ENCODE data around the gene PTK7.

The PTK7 gene

GRCh38 chr6:43089874-43090558, 13.9 kb downstream of the PTK7 start:
- no peaks in the 10 kb centered on the region for H3K27me3 ChIP-seq (ENCODE audit: insufficient read depth, low read length)
- H3K36me3 ChIP-seq (ENCODE audit: control insufficient read depth in 1 of 2, insufficient read depth in 2 of 2, low read length in 2 of 2) = peaks cover 0 to 3% of the 10 kb centered on the region in 2 experiments
- H3K9me3 ChIP-seq (ENCODE audit: insufficient read depth, low read depth, low read length) = no peaks in the 10 kb centered on the region
- WGBS (ENCODE audit: extremely low coverage, insufficient coverage, insufficient read length) = no CpG with 5 or more reads among the region's 8 CpGs
- H2BK120ac ChIP-seq (ENCODE audit: insufficient read depth, low read length, poor library complexity) = no peak overlapping the region
- H4K8ac ChIP-seq (ENCODE audit: low read depth, low read length) = peak overlapping the region; percentile 11
- H2BK5ac ChIP-seq (ENCODE audit: low read depth, low read length, poor library complexity) = peak overlapping the region; percentile 4
- peaks cover 9% of the 10 kb centered on the region for H3K79me1 ChIP-seq (ENCODE audit: low read length)
- no peak overlapping the region for H3K23ac ChIP-seq (ENCODE audit: low read length)
- peak overlapping the region; percentile 37 for H3K4me2 ChIP-seq (ENCODE audit: low read length)
- H3K4ac ChIP-seq (ENCODE audit: low read depth, low read length) = peak overlapping the region; percentile 42
- no peak overlapping the region for H2BK12ac ChIP-seq (ENCODE audit: low read length)
- H3K4me3 ChIP-seq (ENCODE audit: low read depth, low read length) = no peak overlapping the region
- H3K18ac ChIP-seq (ENCODE audit: low read length) = peak overlapping the region; percentile 73
- H3K9ac ChIP-seq (ENCODE audit: low read length) = no peak overlapping the region
- H4K91ac ChIP-seq (ENCODE audit: low read depth, low read length) = peak overlapping the region; percentile 7
- no peak overlapping the region for H2AK5ac ChIP-seq (ENCODE audit: low read length)
- no peak for DNase-seq
- peaks cover 34 to 47% of the 10 kb centered on the region in 2 experiments for H3K4me1 ChIP-seq (ENCODE audit: control insufficient read depth in 1 of 2, insufficient read depth in 2 of 2, low read length in 2 of 2)
- peaks cover 28% of the 10 kb centered on the region for H3K79me2 ChIP-seq (ENCODE audit: control insufficient read depth, insufficient read depth, low read length, poor library complexity)
- H3K27ac ChIP-seq (ENCODE audit: low read depth, low read length) = peak overlapping the region; percentile 70
- H2AFZ ChIP-seq (ENCODE audit: insufficient read depth, low read length, poor library complexity) = no peak overlapping the region
- no peak overlapping the region for H4K12ac ChIP-seq (ENCODE audit: low read depth, low read length)
- H3K14ac ChIP-seq (ENCODE audit: low read length) = peak overlapping the region; percentile 20

GRCh38 chr6:43090559-43090956, 14.4 kb downstream of the PTK7 start:
- H3K9me3 ChIP-seq (ENCODE audit: insufficient read depth, low read depth, low read length) = no peaks in the 10 kb centered on the region
- peak overlapping the region; percentile 44 for H2BK12ac ChIP-seq (ENCODE audit: low read length)
- H3K79me2 ChIP-seq (ENCODE audit: control insufficient read depth, insufficient read depth, low read length, poor library complexity) = peaks cover 24% of the 10 kb centered on the region
- peak overlapping the region; percentile 37 for H3K4me2 ChIP-seq (ENCODE audit: low read length)
- H3K14ac ChIP-seq (ENCODE audit: low read length) = no peak overlapping the region
- H3K4ac ChIP-seq (ENCODE audit: low read depth, low read length) = peak overlapping the region; percentile 42
- H2AK5ac ChIP-seq (ENCODE audit: low read length) = no peak overlapping the region
- no peak overlapping the region for H4K12ac ChIP-seq (ENCODE audit: low read depth, low read length)
- no peak for DNase-seq
- WGBS (ENCODE audit: extremely low coverage, insufficient coverage, insufficient read length) = no CpG with 5 or more reads among the region's 2 CpGs
- H3K18ac ChIP-seq (ENCODE audit: low read length) = peak overlapping the region; percentile 42
- no peak overlapping the region for H4K91ac ChIP-seq (ENCODE audit: low read depth, low read length)
- H3K23ac ChIP-seq (ENCODE audit: low read length) = no peak overlapping the region
- no peak overlapping the region for H3K9ac ChIP-seq (ENCODE audit: low read length)
- H3K79me1 ChIP-seq (ENCODE audit: low read length) = peaks cover 9% of the 10 kb centered on the region
- H2BK5ac ChIP-seq (ENCODE audit: low read depth, low read length, poor library complexity) = peak overlapping the region; percentile 4
- no peak overlapping the region for H3K4me3 ChIP-seq (ENCODE audit: low read depth, low read length)
- H2AFZ ChIP-seq (ENCODE audit: insufficient read depth, low read length, poor library complexity) = no peak overlapping the region
- no peak overlapping the region for H2BK120ac ChIP-seq (ENCODE audit: insufficient read depth, low read length, poor library complexity)
- H3K27ac ChIP-seq (ENCODE audit: low read depth, low read length) = peak overlapping the region; percentile 70
- H3K27me3 ChIP-seq (ENCODE audit: insufficient read depth, low read length) = no peaks in the 10 kb centered on the region
- peaks cover 0 to 3% of the 10 kb centered on the region in 2 experiments for H3K36me3 ChIP-seq (ENCODE audit: control insufficient read depth in 1 of 2, insufficient read depth in 2 of 2, low read length in 2 of 2)
- H3K4me1 ChIP-seq (ENCODE audit: control insufficient read depth in 1 of 2, insufficient read depth in 2 of 2, low read length in 2 of 2) = peaks cover 38 to 50% of the 10 kb centered on the region in 2 experiments
- H4K8ac ChIP-seq (ENCODE audit: low read depth, low read length) = no peak overlapping the region

GRCh38 chr6:43091020-43091419, 14.9 kb downstream of the PTK7 start:
- H3K14ac ChIP-seq (ENCODE audit: low read length) = no peak overlapping the region
- H4K8ac ChIP-seq (ENCODE audit: low read depth, low read length) = no peak overlapping the region
- no peak overlapping the region for H3K9ac ChIP-seq (ENCODE audit: low read length)
- peaks cover 0 to 3% of the 10 kb centered on the region in 2 experiments for H3K36me3 ChIP-seq (ENCODE audit: control insufficient read depth in 1 of 2, insufficient read depth in 2 of 2, low read length in 2 of 2)
- peaks cover 12% of the 10 kb centered on the region for H3K79me1 ChIP-seq (ENCODE audit: low read length)
- no peak overlapping the region for H2AK5ac ChIP-seq (ENCODE audit: low read length)
- no peak overlapping the region for H3K23ac ChIP-seq (ENCODE audit: low read length)
- no peak overlapping the region for H2BK120ac ChIP-seq (ENCODE audit: insufficient read depth, low read length, poor library complexity)
- H4K12ac ChIP-seq (ENCODE audit: low read depth, low read length) = no peak overlapping the region
- peak overlapping the region; percentile 42 for H3K4ac ChIP-seq (ENCODE audit: low read depth, low read length)
- H3K4me1 ChIP-seq (ENCODE audit: control insufficient read depth in 1 of 2, insufficient read depth in 2 of 2, low read length in 2 of 2) = peaks cover 41 to 53% of the 10 kb centered on the region in 2 experiments
- no peak overlapping the region for H3K4me3 ChIP-seq (ENCODE audit: low read depth, low read length)
- no peaks in the 10 kb centered on the region for H3K9me3 ChIP-seq (ENCODE audit: insufficient read depth, low read depth, low read length)
- DNase-seq = no peak
- H3K27ac ChIP-seq (ENCODE audit: low read depth, low read length) = no peak overlapping the region
- no peak overlapping the region for H2AFZ ChIP-seq (ENCODE audit: insufficient read depth, low read length, poor library complexity)
- no peak overlapping the region for H4K91ac ChIP-seq (ENCODE audit: low read depth, low read length)
- peak overlapping the region; percentile 44 for H2BK12ac ChIP-seq (ENCODE audit: low read length)
- no peaks in the 10 kb centered on the region for H3K27me3 ChIP-seq (ENCODE audit: insufficient read depth, low read length)
- H3K4me2 ChIP-seq (ENCODE audit: low read length) = no peak overlapping the region
- peaks cover 24% of the 10 kb centered on the region for H3K79me2 ChIP-seq (ENCODE audit: control insufficient read depth, insufficient read depth, low read length, poor library complexity)
- H2BK5ac ChIP-seq (ENCODE audit: low read depth, low read length, poor library complexity) = no peak overlapping the region
- WGBS (ENCODE audit: extremely low coverage, insufficient coverage, insufficient read length) = no CpG with 5 or more reads among the region's 5 CpGs
- peak overlapping the region; percentile 42 for H3K18ac ChIP-seq (ENCODE audit: low read length)

GRCh38 chr6:43091436-43091991, 15.4 kb downstream of the PTK7 start:
- Histone ChIP-seq H3K27ac (ENCODE audit: low read depth, low read length) (no peak overlapping the region), H2AK5ac (ENCODE audit: low read length) (no peak overlapping the region), H3K9me3 (ENCODE audit: insufficient read depth, low read depth, low read length) (no peaks in the 10 kb centered on the region), H4K12ac (ENCODE audit: low read depth, low read length) (no peak overlapping the region), H3K4ac (ENCODE audit: low read depth, low read length) (peak overlapping the region; percentile 44), H3K79me2 (ENCODE audit: control insufficient read depth, insufficient read depth, low read length, poor library complexity) (peaks cover 19% of the 10 kb centered on the region), H3K79me1 (ENCODE audit: low read length) (peaks cover 16% of the 10 kb centered on the region), H2BK120ac (ENCODE audit: insufficient read depth, low read length, poor library complexity) (no peak overlapping the region), H4K91ac (ENCODE audit: low read depth, low read length) (no peak overlapping the region), H4K8ac (ENCODE audit: low read depth, low read length) (no peak overlapping the region), H3K4me2 (ENCODE audit: low read length) (no peak overlapping the region), H3K36me3 (ENCODE audit: control insufficient read depth in 1 of 2, insufficient read depth in 2 of 2, low read length in 2 of 2) (peaks cover 0 to 3% of the 10 kb centered on the region in 2 experiments), H3K4me1 (ENCODE audit: control insufficient read depth in 1 of 2, insufficient read depth in 2 of 2, low read length in 2 of 2) (peaks cover 46 to 55% of the 10 kb centered on the region in 2 experiments), H3K9ac (ENCODE audit: low read length) (no peak overlapping the region), H3K18ac (ENCODE audit: low read length) (no peak overlapping the region), H3K4me3 (ENCODE audit: low read depth, low read length) (no peak overlapping the region), H3K27me3 (ENCODE audit: insufficient read depth, low read length) (no peaks in the 10 kb centered on the region), H2BK5ac (ENCODE audit: low read depth, low read length, poor library complexity) (no peak overlapping the region), H3K23ac (ENCODE audit: low read length) (no peak overlapping the region), H2BK12ac (ENCODE audit: low read length) (no peak overlapping the region), H2AFZ (ENCODE audit: insufficient read depth, low read length, poor library complexity) (no peak overlapping the region), H3K14ac (ENCODE audit: low read length) (no peak overlapping the region)
- DNase-seq = no peak
- WGBS (ENCODE audit: extremely low coverage, insufficient coverage, insufficient read length) = no CpG with 5 or more reads among the region's 10 CpGs

All from trophoblast cell (in vitro differentiated cells and primary cell).